GM18858 (cell line): Measurements from ENCODE around the gene ZNFX1.

Experiments
- ATAC-seq: cut with Tn5 transposase; IDR thresholded peaks from one replicate; pipeline ENCODE4 v1.9.1; 2021; ENCODE audit not compliant: unreplicated experiment

ZNFX1 gene

GRCh38 chr20:49279677-49280462 lies 2.0 kb upstream of the ZNFX1 start:
- ATAC-seq, result no peak

GRCh38 chr20:49278818-49279676 lies 1.2 kb upstream of the ZNFX1 start:
- ATAC-seq, result no peak

GRCh38 chr20:49277786-49278035 lies 146 bp downstream of the ZNFX1 start:
- no peak for ATAC-seq

GRCh38 chr20:49276961-49277785 lies 684 bp downstream of the ZNFX1 start:
- ATAC-seq, result no peak

- ATAC-seq, result no peak
These were observed 1.5 kb downstream of the ZNFX1 start for GRCh38 chr20:49276161-49276960.

GRCh38 chr20:49275636-49276035 lies 2.2 kb downstream of the ZNFX1 start:
- ATAC-seq, result no peak

- ATAC-seq, result no peak
These were observed 2.6 kb downstream of the ZNFX1 start for GRCh38 chr20:49275216-49275615.

GRCh38 chr20:49273696-49274277 lies 4.1 kb downstream of the ZNFX1 start:
- no peak for ATAC-seq

- no peak for ATAC-seq
These were observed 5.2 kb downstream of the ZNFX1 start for GRCh38 chr20:49272654-49273053.

GRCh38 chr20:49270736-49271135 lies 7.1 kb downstream of the ZNFX1 start:
- no peak for ATAC-seq

GRCh38 chr20:49270177-49270576 lies 7.7 kb downstream of the ZNFX1 start:
- no peak for ATAC-seq

- ATAC-seq, result no peak
These were observed 9.1 kb downstream of the ZNFX1 start for GRCh38 chr20:49268600-49269365.

- ATAC-seq, result no peak
These were observed 10.5 kb downstream of the ZNFX1 start for GRCh38 chr20:49267327-49267726.

GRCh38 chr20:49262444-49262843 lies 15.4 kb downstream of the ZNFX1 start:
- no peak for ATAC-seq

- ATAC-seq, result no peak
These were observed 16.7 kb downstream of the ZNFX1 start for GRCh38 chr20:49261173-49261572.

GRCh38 chr20:49260218-49260617 lies 17.6 kb downstream of the ZNFX1 start:
- no peak for ATAC-seq

- ATAC-seq, result no peak
These were observed 18.1 kb downstream of the ZNFX1 start for GRCh38 chr20:49259799-49260198.

GRCh38 chr20:49259284-49259683 lies 18.6 kb downstream of the ZNFX1 start:
- ATAC-seq, result no peak

- no peak for ATAC-seq
These were observed 21.6 kb downstream of the ZNFX1 start for GRCh38 chr20:49256261-49256660.
